RPMI7951 (cell line): ENCODE data around the gene ADIPOR2. TPM values are rescaled to one million over a fixed set of nuclear protein-coding genes. Genes with fewer than 3 reads are reported as not detected.
"Not testable (repeated sequence)": the region's sequence is repeated elsewhere in the genome, so short reads cannot be mapped to it uniquely, and the experiment has no call there.

Experiments used
- DNase-seq: peaks from one replicate; pipeline ENCODE4 v3.0.0-alpha.2; 2012; ENCODE audit warnings: low read depth
- total RNA-seq: library from RNA; depleted of rRNA; stranded (reverse); fragments of >200 nt; shearing (Covaris generic); gene quantifications from 2 replicates; pipeline ENCODE4 v1.2.3, GENCODE V29; 2014

ADIPOR2 gene
- total RNA-seq, 1 experiment from 2014 or later, result 23.8 TPM

DNA sequence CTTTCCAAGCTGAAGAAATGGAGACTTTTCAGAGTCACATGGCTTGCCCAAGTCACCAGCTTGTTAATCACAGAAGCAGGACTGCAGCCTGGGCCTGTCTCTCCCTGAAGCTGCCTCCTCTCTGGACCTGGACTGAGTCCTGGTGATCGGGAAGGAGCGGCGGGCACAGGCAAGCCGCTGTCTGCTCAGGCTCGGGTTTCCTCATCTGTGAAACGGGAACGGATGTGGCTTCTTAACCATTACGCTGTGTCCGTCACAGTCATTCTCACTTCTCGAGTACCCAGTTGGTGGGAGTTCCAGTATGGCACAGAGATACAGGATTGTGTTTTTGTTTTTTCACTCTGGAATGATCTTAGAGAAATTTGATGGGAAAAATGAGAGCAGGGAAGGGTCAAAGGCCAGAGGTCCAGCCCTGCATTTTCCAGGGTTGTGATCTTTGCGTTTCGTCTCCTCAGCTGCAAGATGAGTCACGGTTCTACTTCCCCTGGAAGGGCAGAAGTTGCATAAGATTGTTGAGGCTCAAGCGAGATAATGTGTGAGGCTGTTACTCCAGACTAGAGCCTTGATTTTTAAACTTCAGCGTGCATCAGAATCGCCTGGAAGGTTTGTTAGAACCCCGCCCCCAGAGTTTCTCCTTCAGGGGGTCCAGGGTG is 121.9 kb downstream of the ADIPOR2 start:
- DNase-seq, result peak; percentile 70

- DNase-seq, result no peak
Measured at GRCh38 chr12:1814266-1814665, 123.4 kb downstream of the ADIPOR2 start.

GRCh38 chr12:1815108-1815507 is 124.2 kb downstream of the ADIPOR2 start:
- peak; percentile 16 for DNase-seq

- no peak for DNase-seq
Measured at GRCh38 chr12:1815814-1816729, 125.2 kb downstream of the ADIPOR2 start.

DNA sequence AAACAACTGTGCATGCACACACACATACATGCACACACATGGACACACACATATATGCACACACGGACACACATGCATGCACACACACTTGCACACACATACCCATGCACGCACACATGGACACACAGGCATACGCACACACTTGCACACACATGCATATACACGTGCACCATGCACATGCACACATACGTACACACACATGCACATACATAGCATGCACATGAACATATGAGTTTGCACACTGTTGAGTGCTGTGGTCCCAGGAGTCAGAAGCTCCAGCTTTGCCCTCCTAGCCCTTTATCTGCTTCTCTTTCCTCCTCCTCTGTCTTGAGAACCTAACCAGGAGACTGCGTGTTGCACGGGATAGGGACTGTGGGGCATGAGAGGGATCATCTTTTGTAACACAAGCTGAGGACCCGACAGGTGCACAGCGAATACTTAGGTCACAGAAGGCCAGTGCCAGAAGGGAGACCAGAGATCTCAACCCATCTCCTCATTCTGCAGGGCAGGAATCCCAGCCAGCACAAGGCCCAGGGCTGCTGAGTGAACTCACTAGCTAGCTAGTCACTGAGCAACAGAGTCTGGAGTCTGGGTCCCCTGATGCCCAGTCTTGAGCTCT is 126.0 kb downstream of the ADIPOR2 start:
- DNase-seq, result no peak

GRCh38 chr12:1817928-1818327 is 127.1 kb downstream of the ADIPOR2 start:
- not testable (repeated sequence) for DNase-seq

- no peak for DNase-seq
Measured at GRCh38 chr12:1819050-1819449, 128.2 kb downstream of the ADIPOR2 start.

- DNase-seq, result no peak
Measured at GRCh38 chr12:1819571-1819970, 128.7 kb downstream of the ADIPOR2 start.

DNA sequence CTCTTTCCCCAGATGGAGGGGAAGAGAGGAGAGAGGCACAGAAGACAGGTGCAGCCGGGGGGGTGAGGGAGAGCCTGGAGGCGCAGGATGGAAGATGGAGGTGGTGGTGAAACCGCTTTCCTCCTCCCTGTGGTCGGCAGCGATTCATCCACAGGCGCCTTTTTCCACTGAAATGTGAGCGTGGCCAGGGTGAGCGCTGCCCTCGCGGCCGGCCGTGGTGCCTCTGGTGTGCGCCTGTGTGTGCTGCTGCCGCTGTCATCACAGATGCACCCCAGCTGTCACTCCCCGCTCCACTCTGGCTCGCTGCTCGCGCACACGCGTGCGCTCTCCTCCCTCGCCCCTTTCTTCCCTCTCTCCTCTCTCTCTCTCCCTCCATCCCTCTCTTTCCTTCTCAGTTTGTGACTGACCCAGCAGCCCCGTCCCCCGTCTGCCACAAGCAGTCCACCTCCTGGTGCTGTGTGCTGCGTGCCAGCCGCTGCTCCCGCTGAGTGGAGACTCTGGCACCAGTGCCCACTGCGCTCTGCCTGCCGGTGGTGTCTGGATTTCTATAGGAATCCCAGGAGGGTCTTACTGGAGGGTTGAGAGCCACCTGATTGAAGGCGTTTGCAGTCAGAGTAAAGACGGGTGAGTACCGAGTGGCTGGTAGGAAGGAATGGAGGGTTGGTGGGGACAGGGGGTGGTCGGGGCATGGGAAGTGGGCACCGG is 129.5 kb downstream of the ADIPOR2 start, which contains the start of gene LRTM2:
TSS of gene LRTM2 (plus strand) at position 375 of the 705 bp plus-strand sequence. CDS start 7,584 bp downstream, outside the sequence.
- DNase-seq, result no peak

DNA sequence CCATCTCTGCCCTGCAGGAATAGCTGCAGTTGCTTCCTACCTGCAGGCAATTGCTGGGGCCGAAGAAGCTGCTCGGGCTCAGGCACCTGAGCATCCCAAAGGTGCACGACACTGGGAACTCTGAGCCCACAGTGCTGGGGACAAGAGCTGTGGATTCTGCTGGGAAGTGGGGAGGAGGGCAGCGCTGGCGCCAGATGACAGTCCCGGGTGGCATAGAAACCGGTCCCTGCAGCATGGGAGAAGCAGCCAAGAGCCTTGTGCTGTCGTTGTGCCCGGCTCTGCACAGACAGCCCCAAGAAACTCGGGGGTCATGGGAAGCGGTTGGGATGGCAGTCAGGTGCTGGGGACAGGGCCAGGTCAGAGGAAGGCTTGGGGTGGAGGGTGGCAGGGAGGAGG is 130.0 kb downstream of the ADIPOR2 start:
- DNase-seq, result no peak

DNA sequence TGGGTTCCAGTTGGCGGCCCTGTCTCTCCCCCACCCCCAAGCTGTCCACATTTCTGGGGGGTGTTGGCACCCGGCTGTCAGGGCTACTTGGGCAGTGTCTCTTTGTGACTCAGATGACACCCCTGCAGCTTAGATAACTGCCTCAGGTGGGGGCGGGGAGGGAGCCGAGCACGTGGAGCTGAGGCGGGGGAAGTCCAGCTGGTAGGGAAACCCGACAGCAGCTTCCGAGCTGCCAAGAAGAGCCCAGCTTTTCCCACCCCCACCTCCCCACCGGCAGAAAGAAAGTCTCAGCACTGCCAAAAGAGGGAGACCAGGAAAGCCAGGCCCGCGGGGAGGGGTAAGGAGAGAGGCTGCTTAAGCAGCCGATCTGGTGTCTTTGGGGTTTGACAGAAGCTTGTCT is 130.9 kb downstream of the ADIPOR2 start:
- DNase-seq, result no peak

DNA sequence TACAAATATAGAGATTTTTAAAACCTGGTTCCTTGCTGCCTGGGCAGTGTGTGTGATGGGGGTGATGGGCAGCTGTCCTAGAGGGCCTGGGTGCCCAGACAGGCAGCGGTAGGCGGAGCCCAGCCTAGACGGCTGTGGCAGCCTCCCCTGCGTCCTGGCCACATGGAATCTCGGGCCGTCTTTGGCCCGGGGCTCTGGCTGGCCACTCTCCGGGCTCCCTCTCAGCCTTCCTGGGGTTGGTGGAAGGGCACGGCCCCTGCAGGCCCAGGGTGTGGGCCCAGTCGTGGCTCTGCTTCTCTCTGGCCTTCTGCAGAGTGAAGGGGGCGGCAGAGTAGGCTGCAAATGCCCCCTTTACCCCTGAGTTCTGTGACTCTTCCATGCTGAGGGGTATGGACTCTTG is 131.8 kb downstream of the ADIPOR2 start:
- no peak for DNase-seq

- no peak for DNase-seq
Measured at GRCh38 chr12:1823237-1823636, 132.4 kb downstream of the ADIPOR2 start.

DNA sequence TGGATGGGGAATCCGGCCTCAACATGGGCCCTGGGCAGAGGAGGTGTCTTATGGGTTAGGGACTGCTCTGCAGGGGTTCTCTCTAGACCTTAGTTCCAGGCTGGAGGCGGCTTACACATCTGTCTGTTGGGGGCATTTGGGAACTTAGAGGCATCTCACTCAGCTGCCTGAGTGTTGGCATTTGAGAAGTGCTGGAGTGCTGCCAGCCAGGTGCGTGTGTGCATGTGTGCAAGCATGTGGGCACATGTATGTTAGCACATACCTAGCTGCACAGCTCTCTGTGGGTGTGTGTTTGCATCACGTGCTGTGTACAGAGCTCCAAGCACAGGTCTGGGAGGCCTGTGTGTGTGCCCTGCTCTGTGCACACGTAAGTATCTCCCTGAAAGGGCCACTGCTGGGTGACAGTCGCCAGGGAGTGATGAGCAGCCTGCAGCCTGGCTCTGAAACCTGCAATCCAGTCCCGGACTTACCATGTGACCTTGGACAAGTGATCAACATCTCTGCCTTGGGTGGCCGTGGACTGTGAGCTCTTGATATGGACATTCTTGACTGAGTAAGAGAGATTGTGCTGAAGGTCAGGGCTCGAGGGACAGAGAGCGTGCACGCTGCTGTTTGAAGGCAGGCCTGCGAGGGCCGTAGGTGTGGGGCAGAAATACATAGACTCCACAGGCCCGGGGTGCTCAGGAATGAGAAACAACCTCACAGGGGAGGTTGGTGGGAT is 134.7 kb downstream of the ADIPOR2 start:
- DNase-seq, result no peak

- DNase-seq, result no peak
Measured at GRCh38 chr12:1826401-1826800, 135.5 kb downstream of the ADIPOR2 start.

DNA sequence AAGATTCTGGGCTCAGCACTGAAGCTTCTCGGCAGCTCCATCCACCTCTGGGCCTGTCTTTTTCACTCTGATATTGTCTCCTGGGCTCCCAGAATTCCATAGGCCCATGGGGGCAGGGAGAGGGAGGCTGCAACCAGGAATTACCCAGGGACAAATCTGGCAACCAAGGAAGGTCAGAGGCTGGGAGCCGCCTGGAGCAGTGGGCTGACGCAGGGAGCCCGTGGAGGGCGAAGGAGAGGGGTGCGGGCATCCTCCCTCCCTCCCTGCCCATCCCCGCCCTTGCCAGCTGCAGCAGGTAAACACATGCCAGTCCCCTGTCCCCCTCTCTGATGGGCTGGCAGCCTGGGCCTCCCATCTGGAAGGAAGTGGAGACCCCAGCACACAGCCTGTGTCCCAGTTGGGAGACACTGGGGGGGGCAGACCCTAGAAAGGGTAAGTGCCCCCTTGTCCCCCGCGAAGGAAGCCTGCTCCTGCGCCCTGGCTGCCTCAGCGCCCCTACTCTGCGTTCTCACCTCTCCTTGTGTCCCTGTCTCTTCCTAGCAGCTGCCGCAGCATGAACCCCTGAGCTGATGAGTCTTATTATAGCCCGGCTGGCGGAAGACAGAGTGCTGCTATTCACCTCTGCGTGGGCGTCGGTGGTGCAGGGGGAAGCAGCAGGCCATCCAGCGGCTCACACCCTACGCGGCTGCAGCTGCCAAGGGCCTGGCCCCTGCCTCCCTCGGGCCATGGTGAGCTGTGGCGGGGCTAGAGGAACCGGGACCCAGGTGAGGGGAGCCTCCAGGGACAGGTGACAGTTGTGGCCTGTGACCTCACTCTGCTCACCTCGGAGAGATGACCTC is 136.2 kb downstream of the ADIPOR2 start:
- DNase-seq, result no peak

DNA sequence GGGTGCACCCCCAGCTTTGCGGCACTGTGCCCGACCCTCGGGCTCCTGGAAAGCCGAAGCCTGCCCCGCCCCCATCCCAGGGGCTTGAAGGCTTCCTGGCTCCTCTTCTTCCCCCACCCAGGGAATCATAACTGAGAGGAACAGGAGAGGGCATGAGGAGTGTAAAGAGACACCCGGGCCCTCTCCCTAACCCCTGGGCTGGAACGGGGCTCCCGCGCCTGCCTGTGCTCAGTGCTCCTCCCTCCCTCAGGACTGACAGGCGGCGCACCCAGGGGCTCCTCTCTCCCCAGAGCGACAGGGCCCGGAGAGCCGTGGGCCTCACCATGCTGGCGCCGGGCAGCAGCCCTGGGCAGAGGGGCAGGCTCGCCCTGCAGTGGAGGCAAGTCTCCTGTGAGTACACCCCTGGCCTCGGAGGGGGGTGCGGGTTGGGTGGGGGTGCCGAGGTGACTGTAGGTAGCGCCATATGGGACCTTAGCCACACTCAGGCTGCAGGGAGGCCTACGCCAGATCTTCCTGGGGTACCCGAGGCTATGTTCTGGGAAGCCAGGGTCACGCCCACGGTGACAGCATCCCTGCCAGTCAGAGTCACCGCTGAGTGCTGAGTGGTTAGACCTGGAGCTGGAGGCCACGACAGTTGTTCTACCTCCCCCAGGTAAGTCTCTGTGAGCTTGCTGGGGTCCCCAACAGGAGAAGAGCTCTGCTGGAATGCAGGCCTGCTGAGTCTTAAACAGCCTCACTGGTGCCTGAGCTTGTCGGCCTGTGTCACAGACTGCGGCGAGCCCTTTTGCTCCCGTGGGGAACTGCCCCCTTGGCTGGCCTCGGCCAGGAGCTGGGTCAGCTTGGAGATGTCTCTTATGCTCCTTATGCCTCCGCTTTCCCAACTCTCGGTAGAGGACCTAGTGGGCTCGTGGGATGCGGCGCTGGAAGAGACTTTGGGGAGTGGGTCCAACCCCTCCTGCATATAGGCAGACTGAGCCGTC is 137.2 kb downstream of the ADIPOR2 start:
- no peak for DNase-seq

DNA sequence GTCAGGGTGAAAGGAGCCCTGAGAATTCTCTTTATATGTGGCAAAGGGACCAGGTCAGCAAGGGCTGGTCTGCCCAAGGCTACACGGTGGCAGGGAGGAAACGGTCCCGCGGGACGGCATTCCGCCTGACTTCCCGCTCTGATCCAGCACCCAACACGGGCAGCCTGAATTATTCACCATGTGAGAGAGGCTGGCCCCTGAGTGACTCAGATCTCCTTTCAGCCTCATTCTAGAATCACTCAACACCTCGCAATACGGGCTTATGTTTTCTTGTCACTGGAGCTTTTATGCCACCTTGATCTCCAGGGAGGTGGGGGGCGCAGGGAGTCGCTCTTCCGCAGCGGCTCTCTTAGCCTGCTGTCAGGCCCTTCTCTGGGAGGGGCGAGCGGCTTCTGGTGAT is 138.0 kb downstream of the ADIPOR2 start:
- peak; percentile 32 for DNase-seq

DNA sequence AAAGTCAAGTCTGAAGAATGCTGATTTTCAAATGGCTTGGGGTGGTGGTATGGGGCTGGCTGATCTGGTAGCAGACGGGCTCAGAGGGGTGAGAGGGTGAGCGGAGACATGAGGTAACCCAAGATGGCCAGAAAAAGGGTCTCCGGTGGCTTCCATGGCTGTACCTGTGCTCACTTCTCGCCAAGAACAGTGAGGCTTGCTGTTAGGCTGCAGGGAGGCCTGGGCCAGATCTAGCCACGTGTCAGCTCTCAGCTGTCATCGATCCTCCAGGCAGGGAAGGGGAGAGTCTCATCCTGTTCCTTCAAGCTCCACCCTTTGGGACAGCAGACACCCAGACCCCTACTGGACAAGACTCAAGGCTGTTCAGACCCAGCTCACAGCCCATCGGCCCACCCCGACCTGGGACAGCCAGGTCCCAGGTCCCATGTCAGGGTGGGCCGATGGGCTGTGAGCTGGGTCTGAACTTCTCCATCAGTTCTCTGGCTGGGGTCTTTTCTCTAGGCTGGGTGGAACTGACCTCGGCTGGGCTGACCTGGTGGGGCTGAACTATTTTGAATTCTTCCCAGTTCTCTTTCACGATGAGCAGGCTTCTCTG is 138.5 kb downstream of the ADIPOR2 start:
- DNase-seq, result no peak
